DOHH2 (cell line): ENCODE data around the gene ING1.
"Not testable (repeated sequence)": the region's sequence is repeated elsewhere in the genome, so short reads cannot be mapped to it uniquely, and the experiment has no call there.

ENCODE experiments used
- H3F3A ChIP-seq: fragments of 200-600 bp; sonication (generic), shearing (Covaris generic); 2 replicates; pipeline ENCODE4 v1.6.0; 2016; ENCODE audit warnings: antibody characterized with exemption, mild to moderate bottlenecking; ENCODE audit not compliant: control insufficient read depth, insufficient read depth
- H3K27ac ChIP-seq: fragments of 200-600 bp; sonication (generic); 2 replicates; pipeline ENCODE4 v1.5.1; 2014; ENCODE audit warnings: low read depth, mild to moderate bottlenecking, low read length, moderate library complexity
- H3K27me3 ChIP-seq: fragments of 200-600 bp; sonication (generic); 2 replicates; pipeline ENCODE4 v1.6.1; 2014; ENCODE audit warnings: mild to moderate bottlenecking, low read length, mixed read lengths; ENCODE audit not compliant: control insufficient read depth
- H3K36me3 ChIP-seq: fragments of 200-600 bp; sonication (generic); 2 replicates; pipeline ENCODE4 v1.6.1; 2014; ENCODE audit warnings: mild to moderate bottlenecking, low read length, moderate library complexity, mixed read lengths; ENCODE audit not compliant: control insufficient read depth
- H3K4me1 ChIP-seq: fragments of 200-600 bp; sonication (generic); 2 replicates; pipeline ENCODE4 v1.6.1; 2014; ENCODE audit warnings: mild to moderate bottlenecking, low read length, mixed read lengths; ENCODE audit not compliant: control insufficient read depth
- H3K4me2 ChIP-seq: fragments of 200-600 bp; sonication (generic); 2 replicates; pipeline ENCODE4 v1.6.0; 2014; ENCODE audit warnings: mild to moderate bottlenecking, low read length, moderate library complexity
- H3K4me3 ChIP-seq: fragments of 200-600 bp; sonication (generic); 2 replicates; pipeline ENCODE4 v1.5.1; 2014; ENCODE audit warnings: mild to moderate bottlenecking, low read length, mixed read lengths
- H3K79me2 ChIP-seq: fragments of 200-600 bp; sonication (generic); 2 replicates; pipeline ENCODE4 v1.6.1; 2014; ENCODE audit warnings: mild to moderate bottlenecking, low read length, mixed read lengths; ENCODE audit not compliant: control insufficient read depth
- H3K9me2 ChIP-seq: fragments of 200-600 bp; sonication (generic); replicated peaks from 2 replicates; pipeline ENCODE4 v1.6.1; 2014; ENCODE audit warnings: mild to moderate bottlenecking, low read length, mixed read lengths; ENCODE audit not compliant: control insufficient read depth
- H3K9me3 ChIP-seq: fragments of 200-600 bp; sonication (generic); 2 replicates; pipeline ENCODE4 v1.6.1; 2014; ENCODE audit warnings: antibody characterized with exemption, low read length, mixed read lengths; ENCODE audit not compliant: control insufficient read depth, insufficient read depth
- H4K20me1 ChIP-seq: fragments of 200-600 bp; sonication (generic); 2 replicates; pipeline ENCODE4 v1.6.0; 2014; ENCODE audit warnings: low read depth, mild to moderate bottlenecking, antibody characterized with exemption, low read length, moderate library complexity; ENCODE audit not compliant: control insufficient read depth, insufficient read depth
- CTCF ChIP-seq: fragments of 200-600 bp; sonication (generic); IDR thresholded peaks from one replicate; pipeline ENCODE4 v1.5.1; 2014; ENCODE audit warnings: antibody characterized with exemption, mild to moderate bottlenecking, low read depth, low read length; ENCODE audit not compliant: poor library complexity, severe bottlenecking
- EZH2phosphoT487 ChIP-seq: fragments of 200-600 bp; sonication (generic); IDR thresholded peaks from 2 replicates; pipeline ENCODE4 v1.6.1; 2017; ENCODE audit warnings: borderline replicate concordance, mild to moderate bottlenecking, antibody characterized with exemption, low read length, moderate library complexity, mixed read lengths

Gene ING1

GRCh38 chr13:110687736-110688135 lies 25.8 kb upstream of the ING1 start:
- no peaks in the 10 kb centered on the region for H3K4me1 ChIP-seq
- H3K36me3 ChIP-seq = peaks cover 56% of the 10 kb centered on the region
- H3K27me3 ChIP-seq = no peaks in the 10 kb centered on the region
- H3F3A ChIP-seq = 0 out of 2 replicates have a peak, but pooled peaks cover 2% of the 10 kb centered on the region
- H4K20me1 ChIP-seq = no peaks in the 10 kb centered on the region
- no peaks in the 10 kb centered on the region for H3K9me3 ChIP-seq
- no peak overlapping the region for H3K4me2 ChIP-seq
- H3K27ac ChIP-seq = no peak overlapping the region
- H3K4me3 ChIP-seq = no peak overlapping the region
- TF ChIP-seq EZH2phosphoT487 (no peak), CTCF (no peak)
- no peaks in the 10 kb centered on the region for H3K9me2 ChIP-seq
- peaks cover 6% of the 10 kb centered on the region; the same call in 1 of the 2 replicates for H3K79me2 ChIP-seq

GRCh38 chr13:110689041-110689440 lies 24.5 kb upstream of the ING1 start:
- H3K9me3 ChIP-seq = no peaks in the 10 kb centered on the region
- TF ChIP-seq EZH2phosphoT487 (no peak), CTCF (no peak)
- no peaks in the 10 kb centered on the region for H3F3A ChIP-seq
- peaks cover 46% of the 10 kb centered on the region for H3K36me3 ChIP-seq
- no peaks in the 10 kb centered on the region for H3K27me3 ChIP-seq
- no peaks in the 10 kb centered on the region for H3K9me2 ChIP-seq
- no peaks in the 10 kb centered on the region for H3K4me1 ChIP-seq
- H3K4me2 ChIP-seq = no peak overlapping the region
- H3K27ac ChIP-seq = no peak overlapping the region
- H4K20me1 ChIP-seq = no peaks in the 10 kb centered on the region
- peaks cover 6% of the 10 kb centered on the region; the same call in 1 of the 2 replicates for H3K79me2 ChIP-seq
- no peak overlapping the region for H3K4me3 ChIP-seq

- no peak for TF ChIP-seq CTCF
- TF ChIP-seq EZH2phosphoT487 = no peak
- H3K36me3 ChIP-seq = peaks cover 40% of the 10 kb centered on the region
These were observed 23.8 kb upstream of the ING1 start for GRCh38 chr13:110689711-110690110.

GRCh38 chr13:110690516-110690915 lies 23.0 kb upstream of the ING1 start:
- H3K79me2 ChIP-seq = peaks cover 6% of the 10 kb centered on the region; the same call in 1 of the 2 replicates
- H4K20me1 ChIP-seq = no peaks in the 10 kb centered on the region
- no peak overlapping the region for H3K4me3 ChIP-seq
- H3K27me3 ChIP-seq = no peaks in the 10 kb centered on the region
- H3K9me3 ChIP-seq = no peaks in the 10 kb centered on the region
- TF ChIP-seq EZH2phosphoT487 = no peak
- TF ChIP-seq CTCF = no peak
- H3K9me2 ChIP-seq = no peaks in the 10 kb centered on the region
- H3K36me3 ChIP-seq = peaks cover 43% of the 10 kb centered on the region
- H3F3A ChIP-seq = no peaks in the 10 kb centered on the region
- H3K4me2 ChIP-seq = no peak overlapping the region
- no peaks in the 10 kb centered on the region for H3K4me1 ChIP-seq
- no peak overlapping the region for H3K27ac ChIP-seq

More at GRCh38 chr13:110689711-110690110, 23.8 kb upstream of the ING1 start:
- peaks cover 6% of the 10 kb centered on the region; the same call in 1 of the 2 replicates for H3K79me2 ChIP-seq
- H3K9me2 ChIP-seq = no peaks in the 10 kb centered on the region
- no peak overlapping the region for H3K27ac ChIP-seq
- no peak overlapping the region for H3K4me2 ChIP-seq
- H3F3A ChIP-seq = no peaks in the 10 kb centered on the region
- H4K20me1 ChIP-seq = no peaks in the 10 kb centered on the region
- H3K4me3 ChIP-seq = no peak overlapping the region
- no peaks in the 10 kb centered on the region for H3K9me3 ChIP-seq
- H3K27me3 ChIP-seq = no peaks in the 10 kb centered on the region
- H3K4me1 ChIP-seq = no peaks in the 10 kb centered on the region

GRCh38 chr13:110695774-110696173 lies 17.7 kb upstream of the ING1 start:
- H3K27me3 ChIP-seq, H3K9me3 ChIP-seq, H4K20me1 ChIP-seq, H3K4me3 ChIP-seq, H3K4me2 ChIP-seq, H3K9me2 ChIP-seq, H3F3A ChIP-seq, H3K27ac ChIP-seq: not testable (repeated sequence)
- Histone ChIP-seq H3K4me1 (peaks cover 31% of the 10 kb centered on the region), H3K79me2 (peaks cover 25% of the 10 kb centered on the region), H3K36me3 (peaks cover 55% of the 10 kb centered on the region)
